COR-L47 (cell line): ENCODE results near the gene GPRIN2.
"Not testable (repeated sequence)": the region's sequence is repeated elsewhere in the genome, so short reads cannot be mapped to it uniquely, and the experiment has no call there.

Source experiments
- DNase-seq: peaks from one replicate; lab custom pipeline; 2025; lab: John Stamatoyannopoulos, UW

The GPRIN2 gene

DNA sequence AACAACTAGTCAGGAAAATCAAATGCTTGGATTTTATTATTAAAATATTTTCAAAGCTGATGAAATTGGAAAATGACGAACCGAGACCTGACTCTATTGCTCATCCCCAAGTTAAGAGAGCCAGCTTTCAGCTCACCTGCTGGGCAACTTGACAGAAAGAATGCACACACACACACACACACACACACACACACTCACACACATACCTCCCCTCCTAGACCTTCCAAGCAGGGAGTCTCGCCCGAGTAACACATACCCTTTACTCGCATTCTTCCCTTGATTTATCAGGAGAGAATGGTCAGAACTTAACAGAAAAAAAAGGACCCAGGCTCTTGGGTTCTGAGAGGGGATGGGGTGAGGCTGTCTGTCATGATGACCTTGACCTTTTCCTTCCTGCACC is 19.1 kb downstream of the GPRIN2 start:
- no peak for DNase-seq

DNA sequence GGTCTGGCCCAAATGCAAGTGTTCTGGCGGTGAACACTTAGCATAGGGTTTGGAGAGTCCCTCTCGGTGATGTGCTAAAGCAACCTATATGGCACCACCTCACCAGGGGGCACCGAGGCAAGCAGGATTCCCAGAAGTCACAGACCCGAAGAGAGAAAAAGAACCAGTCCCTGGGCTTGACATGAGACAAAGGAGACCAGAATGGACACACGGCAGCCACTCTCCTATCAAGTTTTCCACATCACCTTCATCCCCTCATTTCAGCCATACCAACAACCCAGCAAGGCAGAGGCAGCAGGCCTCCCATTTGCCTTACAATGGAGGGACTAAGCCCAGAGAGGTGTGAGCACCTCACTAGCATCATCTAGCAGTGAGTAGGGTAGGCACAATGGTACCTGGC is 19.7 kb downstream of the GPRIN2 start:
- no peak for DNase-seq

DNA sequence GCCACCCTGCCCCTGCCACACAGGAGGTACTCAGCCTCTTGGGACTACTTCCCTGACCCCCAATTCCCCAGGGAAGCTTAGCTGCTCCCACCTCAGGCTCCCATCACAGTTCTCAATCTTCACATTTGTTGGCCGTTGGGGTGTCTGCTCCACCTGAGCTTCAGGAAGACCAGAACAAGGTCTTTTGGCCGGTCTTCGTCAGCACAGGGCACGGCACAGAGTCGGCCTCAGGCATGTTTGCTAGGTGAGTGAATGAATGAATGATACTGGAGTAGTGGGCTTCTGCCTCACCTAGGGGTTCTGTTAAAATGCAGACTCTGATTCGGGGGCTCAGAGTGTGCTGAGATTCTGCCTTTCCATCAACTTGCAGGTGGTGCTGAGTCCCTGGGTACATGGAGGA is 20.3 kb downstream of the GPRIN2 start:
- no peak for DNase-seq

DNA sequence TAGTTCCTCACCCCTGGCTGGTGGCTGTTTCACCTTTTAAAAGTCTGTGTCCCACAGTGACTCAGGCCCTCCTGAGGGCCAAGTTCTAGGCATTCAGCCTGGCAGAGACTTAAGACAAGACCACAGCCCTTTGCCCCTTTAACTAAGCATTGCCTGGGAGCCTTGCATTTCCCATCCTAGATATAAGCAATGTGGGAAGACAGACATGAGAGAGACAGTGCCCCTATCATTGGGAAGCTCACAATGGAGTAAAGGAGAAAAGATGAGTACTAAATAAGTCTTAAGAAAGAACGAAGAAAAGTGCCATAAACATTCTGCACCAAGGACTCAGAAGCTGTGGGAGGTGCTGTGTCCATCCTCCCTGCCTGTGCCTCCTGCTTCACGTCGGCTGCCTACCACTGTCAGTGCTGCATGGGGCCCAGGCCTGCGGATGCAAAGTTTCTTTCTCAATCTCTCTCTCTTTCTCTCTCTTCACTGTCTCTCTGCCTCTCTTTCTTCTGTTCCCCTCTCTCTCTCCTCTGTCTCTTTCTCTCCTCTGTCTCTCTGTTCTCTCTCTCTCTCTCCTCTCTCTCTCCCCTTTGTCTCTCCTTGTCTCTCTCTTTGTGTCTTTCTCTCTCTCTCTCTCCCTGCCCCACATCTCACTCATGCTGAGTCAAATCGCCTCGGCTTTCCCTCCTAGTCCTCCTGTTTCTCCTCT is 21.5 kb downstream of the GPRIN2 start:
- no peak for DNase-seq

DNA sequence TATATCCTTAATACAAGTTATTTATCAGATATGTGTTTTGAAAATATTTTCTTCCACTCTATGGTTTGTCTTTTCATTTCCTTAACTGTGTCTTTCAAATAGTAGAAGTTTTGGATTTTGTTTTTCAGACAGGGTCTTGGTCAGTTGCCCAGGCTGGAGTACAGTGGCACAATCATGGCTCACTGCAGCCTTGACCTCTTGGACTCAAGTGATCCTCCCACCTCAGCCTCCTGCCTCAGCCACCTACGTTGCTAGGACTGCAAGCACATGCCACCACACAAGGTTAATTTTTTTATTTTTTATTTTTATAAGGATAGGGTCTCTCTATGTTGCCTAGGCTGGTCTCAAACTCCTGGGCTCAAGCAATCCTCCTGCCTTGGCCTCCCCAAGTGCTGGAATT is 24.2 kb downstream of the GPRIN2 start:
- DNase-seq: not testable (repeated sequence)

DNA sequence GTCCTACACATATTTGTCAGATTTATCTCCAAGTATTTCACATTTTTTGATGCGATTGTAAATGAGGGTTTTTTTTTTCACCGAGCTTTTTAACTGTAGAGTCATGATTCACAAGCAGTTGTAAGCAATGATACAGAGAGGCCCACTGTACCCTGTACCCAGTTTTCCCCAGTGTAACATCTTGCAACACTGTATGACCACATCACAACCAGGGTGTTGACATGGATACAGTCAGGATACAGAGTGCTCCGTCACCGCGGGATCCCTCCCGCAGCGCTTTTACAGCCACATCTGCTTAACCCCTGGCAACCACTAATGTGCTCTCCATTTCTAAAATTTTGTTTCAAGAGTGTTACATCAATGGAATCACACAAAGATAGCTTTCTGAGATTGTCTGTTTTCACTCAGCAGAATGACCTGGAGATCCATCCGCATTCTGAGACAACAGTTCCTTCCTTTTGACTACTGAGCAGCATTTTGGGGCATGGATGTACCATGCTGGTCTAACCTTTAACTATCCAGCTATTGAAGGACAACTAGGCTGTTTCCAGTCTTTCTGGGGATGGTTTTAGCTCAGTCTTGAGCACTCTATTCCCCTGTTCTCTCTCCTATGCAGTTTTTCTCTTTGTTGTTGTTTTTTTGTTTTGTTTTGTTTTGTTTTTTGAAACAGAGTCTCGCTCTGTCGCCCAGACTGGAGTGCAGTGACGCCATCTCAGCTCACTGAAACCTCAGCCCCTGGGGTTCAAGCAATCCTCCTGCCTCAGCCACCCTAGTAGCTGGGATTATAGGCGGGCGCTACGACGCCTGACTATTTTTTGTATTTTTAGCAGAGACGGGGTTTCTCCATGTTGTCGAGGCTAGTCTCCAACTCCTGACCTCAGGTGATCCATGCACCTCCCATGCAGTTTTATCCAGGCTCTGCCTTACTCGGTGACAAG is 25.9 kb downstream of the GPRIN2 start:
- DNase-seq: no peak

DNA sequence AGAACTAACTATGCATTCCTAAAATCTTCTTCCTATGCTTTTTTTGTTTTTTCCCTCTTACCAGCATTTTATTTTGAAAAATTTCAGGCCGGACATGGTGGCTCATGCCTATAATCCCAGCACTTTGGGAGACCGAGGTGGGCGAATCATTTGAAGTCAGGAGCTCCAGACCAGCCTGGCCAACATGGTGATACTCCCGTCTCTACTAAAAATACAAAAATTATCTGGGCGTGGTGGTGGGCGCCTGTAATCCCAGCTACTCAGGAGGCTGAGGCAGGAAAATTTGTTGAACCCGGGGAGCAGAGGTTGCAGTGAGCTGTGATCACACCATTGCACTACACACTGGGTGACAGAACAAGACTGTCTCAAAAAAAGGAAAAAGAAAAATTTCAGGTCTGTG is 26.7 kb downstream of the GPRIN2 start:
- DNase-seq: not testable (repeated sequence)

DNA sequence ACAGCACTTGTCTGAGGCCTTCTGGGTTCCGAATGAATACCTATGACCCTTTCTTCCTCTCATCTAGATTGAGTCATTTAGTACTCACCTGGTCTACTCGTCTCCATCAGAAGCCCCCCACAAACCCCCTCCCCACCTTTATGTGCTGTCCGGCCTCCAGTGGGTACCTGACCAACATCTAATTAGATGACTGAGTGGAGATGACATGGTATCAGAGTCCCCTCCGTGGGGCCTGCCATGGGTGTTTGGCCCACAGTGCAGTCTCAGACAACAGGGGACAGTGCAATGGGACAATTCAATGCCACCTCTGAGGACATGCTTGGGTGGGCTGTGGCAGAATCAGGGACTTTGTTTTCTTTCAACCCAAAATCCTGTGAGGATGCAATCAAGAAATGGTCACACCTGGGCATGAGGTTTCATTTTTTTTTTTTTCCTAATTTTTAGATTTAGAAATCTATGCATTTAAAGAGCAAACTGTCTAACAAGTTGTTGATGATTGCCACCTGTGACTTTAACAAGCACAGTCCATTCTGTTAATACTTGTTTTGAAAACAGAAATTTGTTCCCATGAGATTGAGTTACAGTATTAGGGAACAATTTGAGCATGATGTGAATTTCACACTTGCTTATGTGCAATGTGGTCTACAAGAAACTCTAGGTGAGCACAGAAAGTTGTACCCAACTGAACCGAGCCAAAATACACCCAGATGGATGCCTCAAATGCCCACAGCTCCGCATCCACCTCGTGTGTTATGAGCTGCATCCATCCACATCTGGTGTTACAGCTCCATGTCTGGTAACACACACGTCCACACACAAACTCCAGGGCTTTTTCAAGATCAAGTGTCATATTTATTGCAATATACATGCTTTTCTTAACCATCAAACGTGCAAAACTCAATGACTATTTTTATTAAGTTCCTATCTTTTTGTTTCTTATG is 27.5 kb downstream of the GPRIN2 start:
- no peak for DNase-seq

DNA sequence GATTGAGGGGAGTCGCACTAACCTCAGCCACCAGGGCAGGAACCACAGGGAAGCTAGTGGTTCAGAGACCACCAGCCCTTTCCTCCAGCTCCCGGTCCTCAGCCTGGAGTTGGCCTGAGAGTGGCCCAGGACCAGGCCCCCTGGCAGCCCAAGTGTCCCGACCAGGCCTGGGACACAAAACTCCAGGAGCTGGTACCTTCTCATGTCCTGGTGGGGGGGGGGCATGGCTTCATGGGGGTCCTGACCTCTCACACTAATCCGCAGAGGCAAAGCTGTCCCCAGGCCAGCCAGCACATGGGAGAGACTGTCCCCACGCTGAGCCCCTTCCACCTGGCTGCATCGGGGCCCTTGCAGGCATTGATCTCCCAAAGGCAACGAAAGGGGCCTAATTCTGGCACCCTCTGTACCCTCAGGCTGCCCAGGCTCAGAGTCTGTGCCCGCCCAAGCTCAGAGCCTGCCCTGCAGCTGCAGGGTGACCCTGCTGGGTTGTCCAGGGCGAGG is 28.2 kb downstream of the GPRIN2 start:
- DNase-seq: no peak

DNA sequence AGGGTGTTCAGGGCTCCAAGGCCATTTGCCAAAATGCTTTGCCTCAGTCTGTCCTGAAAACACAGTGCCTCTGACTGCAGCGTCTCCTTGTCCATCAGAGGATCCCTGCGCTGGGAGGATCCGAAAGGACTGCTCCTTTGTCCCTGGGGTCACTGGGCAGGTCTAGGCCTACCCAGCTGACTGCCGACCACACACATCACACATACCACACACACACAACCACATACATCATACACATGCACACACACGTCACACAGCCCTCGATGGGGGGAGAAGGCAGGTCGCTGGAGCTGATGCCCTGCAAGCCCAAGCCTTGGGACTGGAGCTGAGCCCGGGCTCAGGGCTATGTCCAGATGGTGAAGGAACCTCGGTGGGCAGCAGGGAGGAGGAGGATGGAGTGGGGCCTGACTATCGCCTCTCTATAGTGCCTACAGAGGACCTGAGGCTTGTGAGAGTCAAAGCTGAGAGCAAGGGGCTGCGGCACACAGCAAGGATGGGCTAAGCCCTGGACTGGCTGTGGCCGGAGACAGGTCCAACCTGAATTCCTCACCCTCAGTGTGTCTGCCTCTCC is 29.1 kb downstream of the GPRIN2 start:
- DNase-seq: no peak

DNA sequence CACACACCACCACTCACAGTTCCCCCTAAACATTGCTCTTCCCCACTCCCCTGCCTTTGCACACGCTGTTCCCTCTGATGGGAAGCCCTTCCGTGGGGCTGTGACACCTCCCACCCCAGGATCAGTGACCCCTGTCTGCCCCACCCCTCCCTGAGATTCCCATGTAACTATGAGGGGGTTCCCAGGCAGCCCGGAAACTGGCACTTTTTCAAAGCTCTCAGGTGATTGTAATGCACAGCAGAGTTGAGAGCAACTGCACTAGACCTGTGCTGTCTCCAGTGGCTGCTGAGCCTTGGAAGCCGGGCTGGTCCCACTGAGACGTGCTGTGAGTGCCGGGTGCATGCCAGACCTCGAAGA is 29.8 kb downstream of the GPRIN2 start:
- DNase-seq: no peak

DNA sequence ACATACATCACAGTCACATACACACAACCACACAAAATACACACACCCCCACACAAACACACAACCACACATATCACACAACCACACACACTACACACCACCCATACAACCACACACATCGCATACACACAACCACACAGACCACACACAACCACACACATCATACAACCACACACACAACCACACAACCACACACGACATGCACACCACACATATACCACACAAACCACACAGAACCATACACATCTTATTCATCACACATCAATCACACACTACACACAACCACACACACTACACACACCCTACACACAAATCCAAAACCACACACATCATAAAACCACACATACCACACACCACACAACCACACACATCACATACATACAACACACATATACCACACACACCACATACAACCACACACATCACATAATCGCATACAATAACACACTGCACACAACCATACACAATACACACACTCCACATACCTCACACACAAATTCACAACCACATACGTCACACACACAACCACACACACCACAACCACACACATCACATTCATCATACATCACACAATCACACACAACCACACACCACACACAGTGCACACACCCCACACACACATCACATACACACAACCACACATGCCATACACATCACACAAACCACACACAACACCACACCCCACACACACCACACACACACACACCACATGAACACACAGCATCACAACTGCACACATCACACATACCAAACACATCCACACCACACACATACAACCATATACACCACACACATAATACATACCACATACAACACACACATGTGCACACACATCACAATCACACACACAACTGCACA is 30.4 kb downstream of the GPRIN2 start:
- no peak for DNase-seq

DNA sequence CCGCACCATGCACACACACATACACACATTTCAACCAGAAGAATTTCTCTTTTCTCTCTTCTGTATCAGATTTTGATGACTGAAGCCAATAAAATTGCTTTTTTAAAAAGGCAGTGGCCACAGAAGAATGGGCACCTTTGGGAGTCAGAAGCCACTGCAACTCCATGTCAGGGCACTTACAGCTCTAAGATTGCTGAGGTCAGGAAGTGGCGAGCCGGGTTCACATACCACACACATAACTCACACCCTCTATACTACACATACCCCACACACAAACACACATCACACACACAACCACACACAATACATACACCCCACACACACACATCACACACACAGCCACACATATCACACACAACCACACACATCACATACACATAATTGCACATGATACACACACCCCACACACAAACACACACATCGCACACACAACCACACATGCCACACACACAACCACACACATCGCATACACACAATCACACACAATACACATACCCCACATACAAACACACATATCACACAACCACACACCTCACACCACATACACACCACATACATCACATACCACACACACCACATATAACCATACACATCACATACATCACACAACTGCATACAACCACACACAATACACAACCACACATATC is 31.2 kb downstream of the GPRIN2 start:
- DNase-seq: no peak

DNA sequence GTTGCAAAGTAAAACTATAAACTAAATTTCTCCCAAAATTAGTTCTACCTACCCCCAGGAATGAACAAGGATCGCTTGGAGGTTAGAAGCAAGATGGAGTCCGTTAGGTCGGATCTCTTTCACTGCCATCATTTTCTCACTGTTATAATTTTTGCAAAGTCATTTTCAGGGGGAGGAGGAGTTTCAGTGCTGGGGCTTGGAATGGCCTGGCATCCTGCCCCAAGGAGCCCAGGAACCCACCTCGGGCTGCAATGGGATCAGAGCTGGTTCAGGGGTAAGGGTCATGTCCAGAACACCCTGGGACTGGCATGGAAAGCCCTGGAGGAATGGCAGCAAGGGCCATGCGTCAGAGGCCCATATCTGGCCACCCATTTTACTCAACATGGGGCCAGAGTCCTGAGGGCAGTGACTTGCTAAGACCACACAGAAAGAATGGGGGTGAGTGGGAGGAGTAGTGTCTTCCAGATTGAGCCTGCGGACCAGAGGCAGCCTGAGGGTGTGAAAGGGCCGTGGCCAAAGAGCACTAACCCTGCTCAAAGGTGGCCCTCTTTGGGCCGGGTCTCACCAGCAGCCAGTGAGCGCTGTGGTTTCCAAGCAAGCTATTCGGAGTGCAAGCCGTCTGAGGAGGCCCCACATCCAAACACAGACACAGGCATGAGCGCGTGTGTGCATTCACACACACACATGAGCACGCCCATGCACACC is 31.8 kb downstream of the GPRIN2 start:
- no peak for DNase-seq

DNA sequence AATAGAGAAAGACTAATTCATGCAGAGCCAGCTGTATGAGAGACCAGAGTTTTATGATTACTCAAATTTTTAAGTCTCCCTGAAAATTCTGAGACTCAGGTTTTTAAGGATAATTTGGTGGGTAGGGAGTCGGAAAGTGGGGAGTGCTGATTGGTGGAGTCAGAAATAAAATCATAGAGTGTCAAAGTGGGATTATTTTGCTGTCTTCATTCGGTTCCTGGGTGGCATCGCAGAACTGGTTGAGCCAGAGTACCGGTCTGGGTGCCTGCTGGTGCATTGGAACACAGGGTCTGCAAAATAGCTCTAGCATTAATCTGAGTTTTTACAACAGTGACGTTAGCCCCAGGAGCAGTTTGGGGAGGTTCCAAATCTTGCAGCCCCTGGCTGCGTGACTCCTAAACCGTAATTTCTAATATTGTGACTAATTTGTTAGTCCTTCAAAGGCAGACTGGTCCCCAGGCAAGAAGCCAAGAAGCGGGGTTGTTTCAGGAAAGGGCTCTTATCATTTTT is 32.4 kb downstream of the GPRIN2 start:
- no peak for DNase-seq

DNA sequence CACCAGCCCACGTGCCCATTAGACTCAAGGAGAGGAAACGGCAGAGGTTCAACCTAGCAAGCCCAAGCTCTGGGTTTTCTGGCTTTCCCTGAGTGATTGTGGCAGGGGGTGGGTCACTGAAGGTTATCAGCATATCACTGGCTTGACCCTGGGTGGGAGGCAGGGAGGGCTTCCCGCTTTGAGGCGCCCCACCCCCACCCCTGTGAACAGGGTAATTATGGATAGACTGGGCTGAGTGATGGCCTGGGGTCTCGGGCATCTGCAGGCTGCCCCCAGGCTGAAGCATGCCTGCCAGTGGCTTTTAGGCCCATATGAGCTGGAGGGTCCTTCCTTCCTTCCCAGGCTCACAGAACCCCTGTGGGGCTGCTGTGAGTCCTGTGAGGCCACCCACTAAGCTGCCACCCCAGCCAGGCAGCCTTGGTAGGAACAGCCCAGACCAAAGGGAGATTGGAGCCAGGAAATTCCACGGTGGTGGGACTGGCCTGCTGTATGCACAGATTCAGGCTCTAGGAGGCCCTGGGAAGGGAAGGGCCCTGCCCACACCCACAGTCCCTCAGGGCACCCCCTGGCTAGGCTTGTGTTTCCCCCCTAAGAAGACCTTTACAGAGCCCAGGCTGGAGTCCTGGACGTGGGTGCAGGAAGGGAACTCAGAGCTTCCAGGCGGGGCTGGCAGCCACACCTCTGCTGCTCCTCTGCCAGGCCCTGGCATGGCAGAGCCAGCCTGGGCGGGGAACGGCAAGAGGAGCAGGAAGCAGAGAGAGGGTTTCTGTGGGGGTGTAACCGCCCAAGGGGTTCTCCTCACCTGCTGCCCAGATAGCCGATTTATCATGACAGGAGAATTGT is 33.1 kb downstream of the GPRIN2 start:
- DNase-seq: no peak

DNA sequence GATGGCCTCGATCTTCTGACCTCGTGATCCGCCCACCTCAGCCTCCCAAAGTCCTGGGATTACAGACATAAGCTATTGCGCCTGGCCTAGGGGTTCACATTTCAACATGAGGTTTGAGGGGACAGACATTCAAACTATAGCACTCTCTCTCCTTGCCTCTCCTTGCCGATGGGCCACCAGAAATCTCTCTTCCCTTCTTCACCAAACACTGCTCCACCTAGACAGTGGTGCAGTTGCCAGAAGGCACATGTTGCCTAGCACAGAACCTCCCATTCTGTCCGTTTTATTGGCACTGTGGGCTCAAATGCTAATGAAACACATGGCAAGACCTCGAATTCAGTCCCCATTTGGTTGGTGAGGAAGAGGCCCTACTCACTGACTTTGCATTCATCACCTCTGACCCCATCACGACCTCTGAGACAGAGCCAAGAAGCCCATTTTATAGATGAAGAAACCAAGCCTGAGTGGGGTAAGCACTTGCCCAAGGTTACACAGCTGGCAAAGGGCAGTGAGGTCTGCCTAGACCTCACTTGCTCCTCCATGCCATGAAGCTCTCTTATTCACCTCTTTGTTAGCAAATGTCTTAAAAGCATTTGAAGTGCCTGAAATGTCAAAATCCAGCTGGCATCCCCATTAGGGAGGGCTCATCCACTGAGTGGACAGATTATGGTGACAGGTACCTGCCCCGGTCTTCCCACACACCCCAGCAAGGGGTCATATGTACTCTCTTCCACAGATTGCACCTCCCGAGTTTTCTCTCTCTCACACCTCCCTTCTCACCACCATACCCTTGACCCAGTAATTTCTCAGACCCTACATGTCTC is 34.0 kb downstream of the GPRIN2 start:
- DNase-seq: no peak

DNA sequence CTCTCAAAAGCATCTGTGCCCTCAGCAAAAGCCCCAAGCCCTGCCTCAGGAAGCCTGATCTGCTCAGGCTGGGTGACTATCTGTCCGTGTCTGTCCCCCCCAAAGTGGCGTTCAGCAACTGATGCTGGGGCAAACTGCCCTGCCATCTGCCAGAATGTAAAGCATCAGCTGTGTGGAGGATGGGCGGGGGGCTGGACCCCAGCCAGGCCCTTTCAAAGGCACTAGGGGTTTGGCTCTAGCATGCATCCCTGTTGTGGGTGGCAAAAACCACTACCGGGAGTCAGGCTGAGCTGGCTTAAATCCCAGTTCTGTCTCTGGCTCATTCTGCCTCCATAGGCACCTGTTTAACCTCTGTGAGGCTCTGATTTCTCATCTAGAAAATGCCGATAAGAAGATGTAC is 35.5 kb downstream of the GPRIN2 start:
- no peak for DNase-seq
